Tibial artery (tissue), 4 donors: ENCODE results near the gene GRIK2.
A peak's percentile ranks its signal among the peaks of the same experiment; 100 is the strongest.

Experiments
- DNase-seq, 2 donors: peaks; one replicate each; pipeline ENCODE4 v3.0.0-alpha.2; 2019
- H3K27ac ChIP-seq, 2 donors: fragments of 200-600 bp; sonication (generic) in 1 of 2; 1 replicate in 1 of 2; 2 replicates in 1 of 2; pipeline ENCODE4 v1.5.1; 2018 to 2019; ENCODE audit warnings: mild to moderate bottlenecking in 1 of 2
- H3K27me3 ChIP-seq, 2 donors: fragments of 200-600 bp; sonication (generic) in 1 of 2; one replicate each; pipeline versions ENCODE4 v1.5.1 to v1.6.0; 2016 to 2019
- H3K36me3 ChIP-seq, 3 donors: fragments of 200-600 bp; sonication (generic) in 2 of 3; one replicate each; pipeline ENCODE4 v1.5.1; 2016 to 2019; ENCODE audit warnings: mild to moderate bottlenecking in 2 of 3
- H3K4me1 ChIP-seq, 4 donors: fragments of 200-600 bp; sonication (generic) in 2 of 4; 1 replicate in 3 of 4; 2 replicates in 1 of 4; pipeline ENCODE4 v1.5.1; 2016 to 2019
- H3K4me3 ChIP-seq, 2 donors: fragments of 200-600 bp; sonication (generic) in 1 of 2; 1 replicate in 1 of 2; 2 replicates in 1 of 2; pipeline ENCODE4 v1.5.1; 2018 to 2019; ENCODE audit warnings: mild to moderate bottlenecking in 2 of 2
- H3K9me3 ChIP-seq, 3 donors: fragments of 200-600 bp; sonication (generic) in 1 of 3; one replicate each; pipeline ENCODE4 v1.5.1; 2016 to 2019
- intact Hi-C: fragments of 100-400 bp; cut with DNase I; formaldehyde crosslinking; loops from one replicate; pipeline ENCODE4 v1.15.0; 2023; ENCODE audit warnings: low total_unique reads
- TF ChIP-seq, protein P1 (sequence below), 2 experiments: fragments of 200-600 bp in 1 of 2; fragments of 450-650 bp in 1 of 2; IDR thresholded peaks; one replicate each; pipeline ENCODE4 v1.5.1; 2017 to 2019; ENCODE audit warnings: antibody characterized with exemption in 2 of 2, mild to moderate bottlenecking in 1 of 2, moderate library complexity in 1 of 2

Gene GRIK2

DNA sequence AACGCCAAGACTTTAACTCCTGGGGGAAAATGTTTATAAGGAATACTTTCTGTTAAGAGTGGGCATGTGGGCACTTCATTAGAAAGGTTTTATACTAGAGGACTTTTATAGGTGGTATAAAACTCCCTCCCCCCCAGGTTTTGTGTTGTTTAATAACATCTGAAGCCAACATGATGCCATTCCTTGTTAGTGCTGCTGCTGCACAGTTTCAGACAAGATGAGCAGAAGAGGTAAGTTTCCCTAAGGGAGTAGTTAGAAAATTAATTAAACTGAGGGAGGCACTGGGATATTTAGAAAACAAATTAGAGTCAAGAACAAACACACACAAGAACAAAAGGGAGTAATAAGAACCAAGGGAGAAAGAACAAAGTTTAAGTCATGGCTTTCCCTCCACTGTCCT, 362.4 kb downstream of the GRIK2 start:
- Histone ChIP-seq H3K9me3 (no peaks in the 10 kb centered on the region), H3K4me3 (no peak overlapping the region), H3K27me3 (no peaks in the 10 kb centered on the region), H3K27ac (no peak overlapping the region), H3K4me1 (peaks cover 0 to 2% (median 0%) of the 10 kb centered on the region in 4 donors), H3K36me3 (no peaks in the 10 kb centered on the region)
- TF ChIP-seq, protein P1, sequence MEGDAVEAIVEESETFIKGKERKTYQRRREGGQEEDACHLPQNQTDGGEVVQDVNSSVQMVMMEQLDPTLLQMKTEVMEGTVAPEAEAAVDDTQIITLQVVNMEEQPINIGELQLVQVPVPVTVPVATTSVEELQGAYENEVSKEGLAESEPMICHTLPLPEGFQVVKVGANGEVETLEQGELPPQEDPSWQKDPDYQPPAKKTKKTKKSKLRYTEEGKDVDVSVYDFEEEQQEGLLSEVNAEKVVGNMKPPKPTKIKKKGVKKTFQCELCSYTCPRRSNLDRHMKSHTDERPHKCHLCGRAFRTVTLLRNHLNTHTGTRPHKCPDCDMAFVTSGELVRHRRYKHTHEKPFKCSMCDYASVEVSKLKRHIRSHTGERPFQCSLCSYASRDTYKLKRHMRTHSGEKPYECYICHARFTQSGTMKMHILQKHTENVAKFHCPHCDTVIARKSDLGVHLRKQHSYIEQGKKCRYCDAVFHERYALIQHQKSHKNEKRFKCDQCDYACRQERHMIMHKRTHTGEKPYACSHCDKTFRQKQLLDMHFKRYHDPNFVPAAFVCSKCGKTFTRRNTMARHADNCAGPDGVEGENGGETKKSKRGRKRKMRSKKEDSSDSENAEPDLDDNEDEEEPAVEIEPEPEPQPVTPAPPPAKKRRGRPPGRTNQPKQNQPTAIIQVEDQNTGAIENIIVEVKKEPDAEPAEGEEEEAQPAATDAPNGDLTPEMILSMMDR (IDR thresholded peaks at IDR 0.05), result no peak
- intact Hi-C loops, result no loop called here
- DNase-seq, result no peak

- intact Hi-C loops, result no loop called here
- no peaks in the 10 kb centered on the region for H3K36me3 ChIP-seq
- no peak for DNase-seq
- H3K9me3 ChIP-seq, result no peaks in the 10 kb centered on the region
- peaks cover 0 to 3% (median 0%) of the 10 kb centered on the region in 4 donors for H3K4me1 ChIP-seq
- H3K27me3 ChIP-seq, result no peaks in the 10 kb centered on the region
- H3K4me3 ChIP-seq, result no peak overlapping the region
- H3K27ac ChIP-seq, result no peak overlapping the region
- TF ChIP-seq, protein P1 (IDR thresholded peaks at IDR 0.05), result no peak
These were observed 364.9 kb downstream of the GRIK2 start for GRCh38 chr6:101758368-101758767.

GRCh38 chr6:101760843-101761621, 367.5 kb downstream of the GRIK2 start:
- H3K4me3 ChIP-seq, result no peak overlapping the region
- intact Hi-C loops, result no loop called here
- TF ChIP-seq, protein P1 (IDR thresholded peaks at IDR 0.05), result no peak
- DNase-seq, result peak in 1 of 2 donors; percentile 21
- H3K27ac ChIP-seq, result no peak overlapping the region
- no peaks in the 10 kb centered on the region for H3K9me3 ChIP-seq
- H3K27me3 ChIP-seq, result no peaks in the 10 kb centered on the region
- H3K36me3 ChIP-seq, result no peaks in the 10 kb centered on the region
- H3K4me1 ChIP-seq, result peaks cover 0 to 3% (median 0%) of the 10 kb centered on the region in 4 donors

- no peak for DNase-seq
- TF ChIP-seq, protein P1 (IDR thresholded peaks at IDR 0.05), result no peak
- Histone ChIP-seq H3K4me3 (no peak overlapping the region), H3K4me1 (peaks cover 0 to 3% (median 0%) of the 10 kb centered on the region in 4 donors), H3K27ac (no peak overlapping the region), H3K27me3 (no peaks in the 10 kb centered on the region), H3K9me3 (no peaks in the 10 kb centered on the region), H3K36me3 (no peaks in the 10 kb centered on the region)
- intact Hi-C loops, result no loop called here
These were observed 369.3 kb downstream of the GRIK2 start for GRCh38 chr6:101762851-101763250.

- no peaks in the 10 kb centered on the region for H3K27me3 ChIP-seq
- no peak for DNase-seq
- no peak overlapping the region for H3K4me3 ChIP-seq
- H3K4me1 ChIP-seq, result peaks cover 0 to 3% (median 0%) of the 10 kb centered on the region in 4 donors
- H3K9me3 ChIP-seq, result no peaks in the 10 kb centered on the region
- no peak overlapping the region for H3K27ac ChIP-seq
- intact Hi-C loops, result no loop called here
- TF ChIP-seq, protein P1 (IDR thresholded peaks at IDR 0.05), result no peak
- no peaks in the 10 kb centered on the region for H3K36me3 ChIP-seq
These were observed 371.8 kb downstream of the GRIK2 start for GRCh38 chr6:101765281-101765680.
